Stimulated activated CD8-positive, alpha-beta memory T cell treated with anti-CD3 and anti-CD28 coated beads, Interleukin-7, amount 100 ng/mL, for 24 hours (primary cell): ENCODE measurements around the gene EPHX1.

Experiments
- DNase-seq: peaks from one replicate; pipeline ENCODE4 v3.0.0-alpha.2; 2020; ENCODE audit warnings: low read depth

Gene EPHX1

DNA sequence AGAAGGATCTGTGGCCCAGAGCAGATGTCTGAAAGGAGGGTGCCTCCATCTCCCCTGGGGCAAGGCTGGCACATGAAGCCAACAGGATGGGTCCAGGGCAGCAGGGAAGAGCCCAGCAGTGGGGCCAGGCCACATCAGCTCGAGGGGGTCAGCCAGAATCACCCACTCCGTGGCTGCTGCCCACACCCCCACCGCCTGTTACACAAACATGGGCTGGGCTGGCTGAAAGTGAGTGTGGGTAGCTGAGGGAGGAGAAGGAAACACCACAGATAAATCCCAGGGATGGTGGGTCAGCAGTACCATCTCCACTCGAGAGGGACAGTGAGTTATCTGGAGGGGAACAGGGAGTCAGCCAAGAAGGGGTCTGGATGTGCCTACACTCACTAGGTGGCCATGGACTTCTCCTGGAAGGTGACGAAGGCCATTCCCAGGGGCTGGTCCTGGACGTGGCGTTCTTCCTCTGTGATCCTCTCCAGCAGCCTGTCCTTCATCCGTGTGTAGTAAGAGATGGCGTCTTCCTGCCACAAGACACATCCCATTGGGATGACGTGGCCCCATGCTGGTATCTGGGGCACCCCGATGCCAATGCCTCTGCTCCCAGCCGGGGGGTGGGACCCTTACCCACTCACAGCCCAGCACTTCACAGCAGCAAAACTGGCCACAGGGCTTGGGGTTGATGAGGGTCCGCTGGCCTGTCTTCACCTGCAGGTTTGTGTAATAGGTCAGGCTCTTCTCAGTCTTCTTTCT, 52.1 kb downstream of the EPHX1 start:
- no peak for DNase-seq

DNA sequence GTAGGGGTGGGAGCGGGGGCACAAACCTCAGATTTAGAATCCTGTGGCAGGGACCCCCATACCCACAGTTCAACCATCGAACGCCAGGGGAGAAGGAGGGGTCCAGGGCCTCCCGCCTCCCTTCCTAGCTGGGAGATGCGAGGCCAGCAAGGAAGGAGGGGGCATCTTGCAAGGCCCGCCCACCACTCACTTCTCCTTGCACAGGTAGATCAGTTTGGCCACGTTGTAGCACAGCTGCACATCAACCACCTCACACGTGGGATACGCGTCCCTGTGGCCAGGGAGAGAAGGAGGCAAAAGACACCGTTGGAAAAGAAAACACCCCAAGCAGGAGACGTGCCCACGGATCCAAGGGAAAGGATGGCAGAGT, 52.6 kb downstream of the EPHX1 start:
- no peak for DNase-seq

DNA sequence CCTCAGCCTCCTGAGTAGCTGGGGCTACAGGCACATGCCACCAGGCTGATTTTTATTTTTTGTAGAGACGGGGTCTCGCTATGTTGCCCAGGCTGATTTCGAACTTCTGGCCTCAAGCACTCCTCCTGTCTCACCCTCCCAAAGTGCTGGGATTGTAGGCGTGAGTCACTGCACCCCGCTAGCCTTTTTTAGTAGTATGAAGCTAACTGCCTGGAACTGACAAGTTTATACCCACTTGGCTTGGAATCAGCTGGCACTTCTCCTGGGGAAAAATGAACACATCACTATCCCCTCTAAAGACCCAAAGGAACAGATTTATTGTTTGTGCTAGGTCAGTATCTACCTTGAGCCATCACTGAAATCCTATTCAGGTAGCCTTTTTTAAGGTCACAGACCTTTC, 53.2 kb downstream of the EPHX1 start:
- DNase-seq, result no peak

DNA sequence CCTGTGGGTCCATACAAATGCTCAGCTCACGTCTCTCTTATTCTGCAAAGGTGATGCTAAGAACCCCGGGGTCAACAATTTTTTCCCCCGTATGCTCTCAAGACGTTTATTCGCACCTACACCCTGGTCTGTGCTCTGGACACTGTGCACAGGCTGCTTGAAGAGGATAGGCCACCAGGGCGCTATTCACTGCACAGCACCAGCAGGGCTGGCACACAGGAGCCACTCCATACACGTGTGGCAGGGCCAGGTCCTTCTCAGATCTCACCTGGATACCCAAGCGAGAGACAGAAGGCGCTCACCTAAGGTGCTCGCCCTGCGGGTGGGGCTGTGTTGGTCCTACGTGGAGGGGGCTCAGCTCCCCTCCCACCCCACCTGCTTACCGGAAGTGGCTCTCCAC, 55.6 kb downstream of the EPHX1 start:
- no peak for DNase-seq

DNA sequence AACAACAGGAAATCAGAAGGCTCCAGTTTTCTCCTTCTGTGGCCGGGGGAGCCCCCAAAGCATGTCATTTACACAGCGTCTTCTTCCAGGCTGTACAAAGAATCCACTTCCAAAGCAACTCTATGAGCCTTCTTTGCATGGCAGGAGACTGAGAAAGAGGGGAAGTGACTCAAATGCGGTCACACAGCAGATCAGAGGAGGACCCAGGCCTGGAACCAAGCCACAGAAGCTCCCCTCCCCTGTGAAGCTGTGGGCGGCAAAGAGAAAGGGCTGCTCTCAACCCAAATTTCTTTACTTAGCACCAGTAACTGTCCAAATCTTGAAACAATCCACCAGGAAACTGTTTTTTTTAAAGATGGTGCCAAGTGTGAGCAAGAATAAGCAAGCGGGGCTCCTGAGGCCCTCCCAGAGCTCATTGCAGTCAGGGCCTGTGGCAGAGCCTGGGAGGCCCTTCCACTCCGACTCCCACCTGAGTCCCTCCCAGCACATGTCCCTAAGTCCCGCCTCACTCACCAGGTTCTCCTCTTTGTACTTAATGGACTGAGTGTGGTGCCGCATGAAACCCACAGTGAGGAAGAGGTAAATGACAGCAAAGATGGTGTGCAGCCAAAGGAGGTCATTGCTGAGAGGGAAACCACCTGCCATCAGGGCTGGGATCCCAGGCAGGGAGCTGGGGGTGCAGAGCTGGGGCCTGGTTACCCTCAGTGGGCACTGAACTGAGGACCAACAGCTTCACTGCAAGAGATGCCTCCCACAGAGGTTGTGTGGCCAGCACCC, 56.3 kb downstream of the EPHX1 start:
- no peak for DNase-seq

DNA sequence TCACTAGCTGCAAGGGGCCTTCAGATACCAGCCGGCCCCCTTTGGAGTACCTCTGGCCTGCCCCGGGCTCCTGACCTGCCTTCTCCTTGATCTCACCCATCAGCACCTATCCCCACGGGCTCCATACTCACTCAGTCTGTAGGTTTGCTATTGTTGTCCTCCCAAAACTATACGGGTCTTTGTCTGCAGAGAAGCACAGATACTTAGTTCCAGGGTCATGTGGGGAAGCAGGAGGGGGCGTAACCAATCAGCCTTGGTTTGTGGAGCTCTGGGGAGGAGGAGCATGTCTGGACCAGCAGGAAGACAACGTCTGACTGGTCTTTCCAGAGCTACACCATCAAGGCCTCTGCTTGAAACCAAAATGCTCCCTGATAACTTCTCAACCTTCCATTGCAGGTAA, 57.1 kb downstream of the EPHX1 start:
- no peak for DNase-seq

DNA sequence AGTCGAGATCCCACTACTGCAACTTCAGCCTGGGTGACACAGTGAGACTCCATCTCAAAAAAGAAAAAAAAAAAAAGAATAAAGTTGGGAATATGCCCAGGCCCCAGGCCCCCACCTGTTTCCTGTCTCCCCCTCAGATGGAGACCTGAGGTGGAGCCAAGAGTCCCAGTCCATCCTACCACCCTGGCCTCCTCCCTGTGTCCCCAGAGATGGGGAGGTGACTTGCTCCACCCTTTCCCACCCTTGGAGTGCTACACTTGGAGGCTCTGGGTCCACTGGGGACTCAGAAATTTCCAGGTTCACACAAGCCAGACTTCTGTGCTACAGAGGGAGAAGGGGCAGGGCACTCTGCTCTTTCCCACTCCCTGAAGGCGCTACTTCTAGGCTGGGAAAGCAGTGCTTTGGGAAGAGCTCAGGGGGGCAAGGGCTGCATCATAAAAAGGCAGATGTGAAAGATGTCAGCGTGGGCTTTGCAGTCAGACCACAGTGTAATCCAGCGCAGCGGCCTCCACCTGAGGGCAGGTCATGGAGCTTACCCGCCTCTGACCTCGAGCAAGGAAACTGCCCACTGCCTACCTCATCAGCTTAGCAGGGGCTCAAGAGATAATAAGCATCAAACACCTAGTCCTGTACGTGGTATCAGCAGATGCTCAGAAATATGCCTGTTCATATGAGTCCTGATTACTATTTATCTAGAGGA, 58.9 kb downstream of the EPHX1 start:
- no peak for DNase-seq

DNA sequence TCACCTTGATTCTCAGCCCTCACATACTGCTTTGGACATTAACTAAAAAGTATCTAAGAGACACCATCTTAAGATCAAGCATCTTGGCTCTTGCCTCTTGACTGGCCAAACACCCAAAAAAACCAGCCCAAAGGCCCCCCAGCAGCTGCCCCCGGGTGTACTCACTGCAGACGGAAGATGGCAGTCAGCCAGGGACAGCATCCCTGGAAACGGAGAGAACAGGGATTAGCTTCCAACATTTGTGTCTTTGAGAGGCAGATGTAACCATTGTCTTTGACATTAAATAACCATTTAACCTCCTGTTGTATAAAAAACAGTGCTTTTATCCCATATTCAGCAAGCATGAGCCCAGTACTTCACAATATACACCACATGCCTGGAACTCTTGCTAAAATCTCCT, 61.0 kb downstream of the EPHX1 start:
- DNase-seq, result no peak

DNA sequence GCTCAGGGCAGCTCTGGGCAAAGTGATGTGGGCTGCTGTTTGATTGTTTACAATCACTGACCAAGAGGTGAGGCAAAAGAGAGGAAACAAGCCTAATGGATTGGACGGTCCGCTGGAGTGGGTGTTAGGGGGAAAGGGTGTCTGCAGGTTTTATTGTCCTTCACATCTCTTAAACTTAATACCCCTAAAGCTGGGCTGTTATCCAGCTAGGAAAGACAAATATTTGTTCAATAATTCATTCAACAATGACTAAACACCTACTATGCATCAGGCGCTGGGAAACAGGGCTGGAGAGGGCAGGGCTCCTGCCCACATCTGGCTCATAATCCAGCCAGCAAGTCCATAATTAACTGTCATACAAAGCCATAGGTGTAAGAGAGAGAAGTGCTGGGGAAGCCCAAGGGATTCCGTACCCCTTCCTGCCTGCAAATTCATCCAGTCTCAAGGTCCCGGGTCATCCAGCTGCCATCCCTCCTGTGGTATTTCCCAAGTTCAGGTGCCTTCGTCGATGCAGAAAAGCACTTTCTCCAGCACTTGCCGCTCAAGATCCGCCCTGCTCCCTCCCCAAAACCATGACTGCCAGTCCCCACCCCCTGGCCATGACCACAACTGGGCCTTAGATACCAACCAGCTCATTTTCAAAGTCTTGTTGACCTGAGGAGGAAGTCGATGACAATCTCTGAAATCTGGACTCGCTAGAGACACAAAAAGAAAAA, 61.6 kb downstream of the EPHX1 start:
- DNase-seq, result no peak

DNA sequence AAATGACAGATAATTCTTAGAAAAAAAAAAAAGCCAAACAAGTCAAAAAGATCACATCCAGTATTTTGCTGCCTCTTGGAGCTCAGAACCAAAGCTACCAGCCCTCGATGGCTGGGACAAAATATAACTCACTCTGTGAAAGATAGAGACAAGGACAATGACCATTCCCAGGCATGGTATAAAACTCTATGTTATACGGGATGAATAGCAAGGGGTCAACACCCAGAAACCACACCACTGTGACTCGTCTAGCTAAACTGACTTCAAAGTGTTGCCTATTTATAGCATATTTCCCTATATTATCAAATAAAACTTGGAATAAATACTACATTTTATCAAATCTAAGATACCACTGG, 62.1 kb downstream of the EPHX1 start:
- no peak for DNase-seq

DNA sequence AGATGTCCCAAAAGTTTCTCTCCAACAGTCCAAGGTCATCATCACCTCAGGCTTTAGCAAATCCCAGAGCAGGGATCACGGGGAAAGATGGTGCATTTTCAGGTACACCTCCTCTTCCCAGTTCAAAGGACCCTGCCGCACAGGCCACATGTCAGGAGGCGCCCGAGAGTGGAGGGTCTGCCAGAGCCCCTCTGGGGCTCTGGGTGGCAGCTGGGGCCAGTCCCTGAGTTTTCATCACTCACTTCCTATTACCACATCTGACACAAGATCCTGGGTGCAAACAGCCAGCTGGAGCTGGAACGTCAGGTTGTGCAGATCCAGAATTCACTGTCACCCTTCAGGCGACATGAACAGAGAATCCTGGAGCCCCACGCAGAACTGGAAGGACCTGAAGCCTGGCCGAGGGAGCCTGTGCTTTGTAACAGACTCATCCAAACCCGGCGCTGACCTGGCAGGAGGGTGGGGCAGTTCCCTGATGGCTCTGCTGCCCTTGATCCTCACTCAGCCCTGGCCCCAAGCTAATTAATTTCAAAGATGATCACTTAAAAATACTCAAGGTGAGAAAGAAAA, 63.4 kb downstream of the EPHX1 start:
- DNase-seq, result no peak

DNA sequence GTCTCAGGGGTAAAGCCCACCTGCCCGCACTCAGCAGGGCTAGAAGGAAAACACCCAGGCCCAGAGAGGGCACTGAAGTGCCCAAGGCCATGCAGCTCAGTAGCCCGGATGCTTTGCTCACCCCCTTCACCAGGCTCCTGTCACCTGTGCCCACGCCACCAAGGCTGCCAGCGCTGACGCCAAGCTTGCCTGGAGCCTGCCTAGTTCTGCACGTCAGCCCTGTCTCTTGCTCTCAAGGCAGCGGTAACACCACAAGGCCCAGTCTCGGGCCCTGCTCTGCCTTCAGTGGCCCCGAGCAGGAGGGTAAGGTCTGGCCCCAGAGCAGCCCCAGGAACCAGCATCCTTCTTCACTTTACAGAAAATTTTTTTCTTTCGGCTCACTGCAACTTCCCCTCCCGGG, 64.5 kb downstream of the EPHX1 start:
- no peak for DNase-seq

DNA sequence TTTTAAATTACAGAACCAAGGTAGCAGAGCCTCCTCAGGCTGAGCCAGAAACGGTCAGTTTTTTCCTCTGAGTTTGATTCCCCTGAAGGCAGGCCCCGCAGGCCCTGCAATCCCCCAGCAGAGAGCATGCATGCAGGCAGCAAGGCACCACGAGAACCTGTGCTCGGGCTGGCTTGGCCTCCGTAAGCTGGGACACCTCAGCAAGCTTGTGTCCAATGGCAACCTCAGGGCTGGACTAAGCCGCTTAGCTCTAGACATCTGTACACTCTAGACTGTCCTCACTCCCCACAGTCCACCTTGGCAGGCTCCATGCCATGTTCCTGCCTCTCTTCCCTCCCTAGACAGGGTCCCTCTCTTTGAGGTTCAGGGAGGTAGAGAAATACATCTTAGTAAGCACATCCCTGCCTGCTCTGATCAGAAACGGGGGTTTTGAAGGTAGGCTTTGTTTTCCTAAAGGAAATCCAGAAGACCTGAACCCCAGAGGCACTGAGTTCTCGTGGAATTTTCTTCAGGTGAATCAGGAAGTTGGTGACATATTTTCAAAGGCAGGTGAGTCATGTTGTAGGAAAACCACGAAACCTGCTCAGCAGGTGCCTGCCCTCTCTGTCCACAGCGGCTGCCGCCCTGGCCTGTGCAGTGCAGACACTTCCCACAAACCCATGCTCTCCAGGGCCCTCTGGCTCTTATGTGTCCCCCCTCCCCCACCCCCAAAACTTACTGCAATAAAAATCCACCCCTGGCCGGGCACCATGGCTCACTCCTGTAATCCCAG, 65.3 kb downstream of the EPHX1 start:
- no peak for DNase-seq

DNA sequence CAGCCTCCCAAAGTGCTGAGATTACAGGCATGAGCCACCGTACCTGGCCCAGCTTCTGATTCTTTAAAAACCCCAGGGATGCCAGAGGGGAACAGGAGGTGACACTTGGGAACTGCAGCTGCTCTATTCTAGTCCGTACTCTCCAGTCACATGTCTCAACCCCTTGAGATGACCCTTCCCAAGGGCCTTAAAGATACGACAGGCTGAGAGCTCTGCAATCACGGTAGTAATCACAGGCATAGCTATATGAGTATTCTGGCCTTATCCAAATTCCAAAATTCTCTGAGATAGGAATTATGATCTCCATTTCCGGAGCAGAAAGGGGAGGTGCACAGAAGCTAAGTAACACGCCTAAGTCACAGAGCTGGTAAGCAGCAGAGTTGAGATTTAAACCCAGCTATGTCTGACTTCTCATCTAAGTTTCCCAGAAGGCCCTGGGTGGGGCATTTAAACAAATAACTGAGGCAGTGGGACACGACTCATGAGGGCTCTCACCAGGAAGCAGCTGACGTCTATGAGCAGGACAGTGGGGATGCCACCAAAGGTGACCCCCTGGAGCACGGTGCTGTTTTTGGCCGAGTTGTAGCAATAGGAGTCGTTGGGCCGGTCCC, 67.1 kb downstream of the EPHX1 start:
- no peak for DNase-seq

DNA sequence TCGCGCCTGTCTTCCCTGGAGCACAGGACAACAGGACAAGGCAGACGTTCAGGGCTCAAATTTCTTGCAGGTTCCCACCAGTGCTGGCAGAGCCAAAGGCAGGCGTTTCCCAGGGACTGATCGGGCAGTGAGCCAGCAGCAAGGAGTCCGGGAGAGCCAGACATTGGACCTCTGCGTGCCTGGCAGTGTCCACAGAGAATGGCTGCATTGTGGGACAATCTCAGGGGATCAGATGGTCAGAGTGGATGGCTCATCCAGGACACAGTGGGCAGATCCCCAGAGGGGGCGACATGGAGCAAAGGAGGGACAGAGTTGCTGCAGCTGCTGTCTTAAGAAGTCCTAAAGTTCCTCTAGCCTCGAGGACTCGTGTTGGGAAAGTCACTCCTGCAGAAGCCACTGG, 67.7 kb downstream of the EPHX1 start:
- DNase-seq, result no peak

DNA sequence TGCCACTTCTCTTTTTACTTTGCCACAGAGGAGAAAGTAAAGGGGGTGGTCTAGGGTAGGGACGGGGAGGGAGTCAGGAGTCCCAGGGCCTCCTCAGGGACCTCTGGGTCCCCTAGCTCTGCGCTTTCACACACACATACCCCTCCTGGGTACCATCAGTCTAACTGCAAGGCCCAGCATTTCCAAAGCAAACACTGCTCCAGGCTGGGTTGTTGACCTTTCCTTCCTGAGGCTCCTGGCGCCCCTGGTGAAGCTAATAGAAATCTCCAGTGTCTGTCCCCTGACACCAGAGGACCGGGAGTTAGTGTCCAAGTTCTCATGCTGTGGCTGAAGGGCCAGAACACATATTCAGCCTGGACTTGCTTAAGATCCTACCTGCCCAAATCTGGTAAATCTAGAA, 68.4 kb downstream of the EPHX1 start:
- no peak for DNase-seq

DNA sequence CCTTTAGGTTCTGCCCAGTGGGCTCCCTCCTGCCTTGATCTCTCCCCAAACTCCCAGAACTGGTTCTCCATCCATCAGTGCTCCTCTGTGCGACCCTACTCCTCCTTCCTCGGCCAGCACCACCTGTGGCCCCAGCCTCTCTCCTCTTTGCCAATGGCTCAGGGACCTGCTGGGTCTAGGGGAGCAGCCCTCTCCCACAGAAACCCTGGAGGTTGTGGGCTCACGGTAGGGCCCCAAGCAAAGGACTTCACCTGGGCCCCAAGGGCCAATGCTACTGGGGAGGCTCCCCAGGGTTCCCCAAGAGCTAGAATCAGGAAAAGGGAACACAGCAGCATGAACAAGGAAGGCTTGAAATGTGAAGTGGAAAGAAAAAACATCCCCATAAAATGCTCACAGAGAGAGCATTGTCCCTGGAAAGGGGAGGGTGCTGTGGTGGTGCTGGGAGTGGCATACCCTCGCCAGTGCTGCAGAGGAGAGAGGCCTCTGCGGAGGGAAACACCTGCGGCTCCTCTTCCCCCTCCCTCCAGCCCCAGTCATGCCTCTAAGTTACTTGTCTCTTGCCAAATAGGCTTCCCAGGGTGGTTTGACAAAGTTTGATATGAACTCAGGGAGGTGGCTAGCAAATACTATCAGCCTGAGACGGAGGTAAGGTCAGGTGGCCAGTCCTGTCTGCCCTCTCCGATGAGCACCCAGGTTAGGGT, 69.7 kb downstream of the EPHX1 start:
- DNase-seq, result no peak

DNA sequence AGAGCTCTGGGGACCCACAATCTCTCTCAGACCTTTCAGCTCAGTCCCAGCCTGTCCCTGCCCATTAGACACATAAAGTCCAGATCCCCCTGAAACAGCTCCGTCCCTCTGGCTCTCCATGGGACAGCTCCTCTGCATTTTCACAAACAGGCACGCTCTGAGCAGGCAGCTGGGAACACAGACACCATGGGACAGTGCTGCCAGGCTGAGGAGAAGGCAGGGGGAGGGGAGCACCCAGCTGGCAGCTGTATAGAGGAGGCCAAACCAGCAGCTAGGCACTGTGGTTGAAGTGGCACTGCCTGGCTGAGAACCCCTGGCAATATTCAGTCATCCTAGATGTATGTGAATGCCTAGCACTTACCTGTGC, 70.3 kb downstream of the EPHX1 start:
- no peak for DNase-seq

DNA sequence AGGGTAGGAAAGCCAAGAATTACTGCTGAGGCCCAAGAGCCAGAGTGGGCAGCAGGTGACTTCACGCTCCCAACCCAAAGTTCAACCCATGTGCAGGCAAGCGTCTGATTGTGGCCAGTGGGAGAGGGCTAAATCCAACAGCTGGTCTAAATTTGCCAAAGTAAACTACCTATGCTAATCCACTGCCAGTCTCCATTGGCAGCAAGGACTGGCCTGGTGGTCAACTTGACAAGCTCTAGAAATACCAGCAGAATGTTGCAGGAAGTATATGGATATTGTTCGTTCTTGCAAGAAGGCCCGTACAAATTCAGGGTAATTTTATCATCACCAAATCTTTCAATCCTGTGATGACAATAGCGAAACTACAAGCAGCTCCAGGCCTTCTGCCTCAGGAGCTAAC, 70.7 kb downstream of the EPHX1 start:
- no peak for DNase-seq
